GM21526 (cell line): ENCODE data around the gene BFAR.
"Not testable (repeated sequence)": the region's sequence is repeated elsewhere in the genome, so short reads cannot be mapped to it uniquely, and the experiment has no call there.

Experiments used
- ATAC-seq: cut with Tn5 transposase; IDR thresholded peaks from one replicate; pipeline ENCODE4 v1.9.1; 2021; ENCODE audit warnings: moderate library complexity; ENCODE audit not compliant: unreplicated experiment, low FRiP score

Gene BFAR

DNA sequence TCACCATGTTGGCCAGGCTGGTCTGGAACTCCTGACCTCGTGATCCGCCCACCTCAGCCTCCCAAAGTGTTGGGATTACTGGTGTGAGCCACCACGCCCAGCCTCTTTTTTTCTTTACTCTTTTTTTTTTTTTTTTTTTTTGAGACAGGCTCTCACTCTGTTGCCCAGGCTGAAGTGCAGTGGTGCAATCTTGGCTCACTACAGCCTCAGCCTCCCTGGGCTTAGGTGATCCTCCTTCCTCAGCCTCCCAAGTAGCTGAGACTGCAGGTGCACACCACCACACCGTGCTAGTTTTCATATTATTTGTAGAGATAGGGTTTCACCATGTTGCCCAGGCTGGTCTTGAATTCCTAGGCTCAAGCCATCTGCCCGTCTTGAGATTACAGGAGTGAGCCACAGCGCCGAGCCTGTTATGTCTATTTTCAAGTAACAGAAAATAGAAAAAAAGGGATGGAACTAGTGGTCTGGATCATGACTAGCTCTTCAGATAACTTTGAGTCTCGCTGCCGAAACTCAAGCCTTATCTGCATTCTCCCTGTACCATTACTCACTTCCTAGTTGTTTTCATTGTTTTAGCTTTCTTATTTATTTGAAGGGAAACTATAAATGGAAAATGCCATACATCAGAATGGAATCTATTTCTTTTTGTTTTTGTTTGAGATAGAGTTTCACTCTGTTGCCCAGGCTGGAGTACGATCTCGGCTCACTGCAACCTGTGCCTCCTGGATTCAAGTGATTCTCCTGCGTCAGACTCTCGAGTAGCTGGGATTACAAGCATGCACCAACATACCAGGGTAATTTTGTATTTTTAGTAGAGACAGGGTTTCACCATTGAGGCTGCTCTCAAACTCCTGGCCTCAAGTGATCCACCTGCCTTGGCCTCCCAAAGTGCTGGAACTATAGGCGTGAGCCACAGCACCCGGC lies 53.4 kb downstream of the BFAR start:
- not testable (repeated sequence) for ATAC-seq

DNA sequence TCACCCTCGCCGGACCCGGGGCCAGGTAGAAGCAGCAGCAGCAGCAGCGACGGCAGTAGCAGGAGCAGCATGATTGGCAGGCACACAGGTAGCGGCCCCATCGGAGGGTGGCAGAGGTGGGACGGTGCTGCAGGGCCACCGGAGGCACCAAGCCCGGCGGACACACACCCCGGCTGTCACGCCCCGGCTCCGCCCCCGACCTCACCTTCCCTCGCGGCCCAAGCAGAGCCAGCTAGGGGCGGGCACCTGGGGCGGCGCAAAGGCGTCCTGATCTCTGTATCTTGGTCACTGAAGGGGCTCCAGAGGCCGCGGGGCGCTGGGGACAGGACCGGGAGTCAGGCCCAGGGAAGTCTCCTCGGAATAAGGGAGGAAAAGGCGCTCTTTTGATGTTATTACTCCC lies 61.4 kb downstream of the BFAR start, which contains the start of gene PLA2G10:
Gene PLA2G10 (minus strand): TSS at position 180 of the 400 bp plus-strand sequence. CDS start 79 bp downstream, at position 101.
- not testable (repeated sequence) for ATAC-seq

DNA sequence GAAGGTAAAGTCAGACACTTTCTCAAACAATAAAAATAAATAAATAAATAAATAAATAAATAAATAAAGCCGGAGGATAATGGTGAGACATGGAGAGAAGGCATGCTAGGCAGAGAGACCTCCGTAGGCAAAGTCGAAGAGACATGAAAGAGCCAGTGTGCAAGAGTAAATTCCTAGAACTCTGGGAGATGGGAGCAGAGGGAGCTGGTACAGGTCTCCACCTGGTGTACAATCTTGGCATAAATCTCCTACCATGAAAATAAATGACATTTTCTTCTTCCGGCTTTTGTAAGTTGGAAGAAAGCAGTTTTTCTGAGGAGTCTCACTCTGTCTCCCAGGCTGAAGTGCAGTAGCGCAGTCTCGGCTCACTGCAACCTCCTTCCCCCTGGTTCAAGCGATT lies 69.1 kb downstream of the BFAR start:
- ATAC-seq = not testable (repeated sequence)

DNA sequence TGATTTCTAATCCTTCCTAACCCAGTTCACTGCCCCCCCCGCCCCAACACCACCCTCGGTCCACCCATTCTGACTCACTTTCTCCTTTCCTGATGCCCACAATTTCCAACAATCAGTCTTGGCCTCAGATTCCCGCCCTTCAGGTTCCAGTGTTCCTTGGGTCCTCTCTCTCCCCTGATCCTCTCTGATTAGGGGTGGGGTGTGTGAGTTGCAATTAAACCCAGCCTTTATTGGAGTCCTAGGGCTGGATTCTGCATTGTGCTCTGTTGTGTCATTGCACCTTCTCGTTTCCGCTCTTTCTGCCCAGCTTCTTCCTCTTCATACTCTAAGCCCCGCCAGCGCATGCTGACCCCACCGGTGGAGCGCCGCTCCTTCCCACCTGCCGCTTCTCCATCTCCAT lies 69.9 kb downstream of the BFAR start:
- not testable (repeated sequence) for ATAC-seq

DNA sequence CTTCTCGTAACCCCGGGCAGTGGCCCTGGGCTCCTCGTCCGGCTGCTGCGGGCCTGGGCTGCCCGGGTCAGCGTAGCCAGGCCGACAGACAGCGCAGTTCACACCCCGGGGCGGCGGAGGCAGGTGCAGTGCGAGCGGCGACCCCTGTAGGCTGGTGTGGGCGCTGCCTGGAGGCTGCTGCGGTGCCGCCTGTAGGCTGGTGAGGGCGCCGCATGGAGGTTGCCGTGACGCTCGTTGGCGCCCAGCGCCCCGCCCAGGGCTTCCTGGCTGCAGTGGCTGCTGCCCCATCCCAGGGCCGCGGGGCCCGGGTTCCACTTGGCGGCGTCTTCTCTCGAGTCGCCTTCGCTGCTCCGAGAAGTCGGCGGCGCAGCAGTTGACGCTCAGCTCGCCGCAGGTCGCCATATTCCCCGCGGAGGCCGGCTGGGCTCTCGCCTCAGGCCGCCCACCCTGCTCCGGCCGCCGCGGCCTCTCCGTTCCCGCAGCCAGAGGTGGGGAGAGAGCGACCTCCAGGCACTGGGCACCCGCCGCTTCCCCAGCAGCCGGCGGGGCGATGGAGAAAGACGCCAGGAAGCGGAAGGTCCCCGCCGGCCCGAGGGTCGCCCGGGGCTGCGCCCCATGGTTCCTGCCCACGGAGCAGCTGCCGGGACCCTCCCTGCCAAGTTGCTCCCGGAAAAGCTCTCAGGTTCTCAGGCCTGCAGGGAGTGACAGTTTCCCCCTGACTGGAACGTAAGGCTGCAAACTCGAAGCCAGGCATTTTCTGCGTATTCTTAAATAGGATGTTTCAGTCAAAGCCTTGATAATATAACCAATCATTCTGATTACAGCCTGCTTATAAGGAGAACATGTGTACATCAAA lies 70.6 kb downstream of the BFAR start, which contains the start of gene NPIPA3:
Gene NPIPA3 (plus strand): TSS at position 256 of the 856 bp plus-strand sequence. CDS start 5,533 bp downstream, outside the sequence.
- peak; percentile 93 for ATAC-seq
